GM19043 (cell line): ENCODE results near the gene PPP2R2C.
A peak's percentile ranks its signal among the peaks of the same experiment; 100 is the strongest.

Experiments
- ATAC-seq: cut with Tn5 transposase; IDR thresholded peaks from one replicate; pipeline ENCODE4 v1.9.1; 2021; ENCODE audit warnings: low read depth; ENCODE audit not compliant: unreplicated experiment

Gene PPP2R2C

GRCh38 chr4:6334203-6334887, 138.1 kb downstream of the PPP2R2C start:
- no peak for ATAC-seq

- no peak for ATAC-seq
Observed at GRCh38 chr4:6333301-6334202, 138.9 kb downstream of the PPP2R2C start.

DNA sequence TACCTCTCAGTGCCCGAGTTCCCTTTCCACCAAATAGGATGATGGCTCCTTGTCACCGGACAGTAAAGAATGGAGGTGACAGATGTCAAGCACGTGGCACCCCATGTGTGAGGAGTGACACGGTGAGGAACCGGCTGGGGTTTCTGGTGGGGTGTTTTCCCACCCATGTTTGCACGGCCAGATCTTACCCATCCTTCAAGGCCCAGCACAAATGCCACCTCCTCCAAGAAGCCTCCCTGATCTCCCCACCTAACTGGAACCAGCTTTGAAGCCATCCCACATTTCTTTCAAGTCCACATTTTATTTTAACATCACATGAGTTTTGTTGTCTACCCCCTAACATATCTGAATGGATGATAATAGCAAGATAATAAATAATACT, 139.8 kb downstream of the PPP2R2C start:
- ATAC-seq, result no peak

DNA sequence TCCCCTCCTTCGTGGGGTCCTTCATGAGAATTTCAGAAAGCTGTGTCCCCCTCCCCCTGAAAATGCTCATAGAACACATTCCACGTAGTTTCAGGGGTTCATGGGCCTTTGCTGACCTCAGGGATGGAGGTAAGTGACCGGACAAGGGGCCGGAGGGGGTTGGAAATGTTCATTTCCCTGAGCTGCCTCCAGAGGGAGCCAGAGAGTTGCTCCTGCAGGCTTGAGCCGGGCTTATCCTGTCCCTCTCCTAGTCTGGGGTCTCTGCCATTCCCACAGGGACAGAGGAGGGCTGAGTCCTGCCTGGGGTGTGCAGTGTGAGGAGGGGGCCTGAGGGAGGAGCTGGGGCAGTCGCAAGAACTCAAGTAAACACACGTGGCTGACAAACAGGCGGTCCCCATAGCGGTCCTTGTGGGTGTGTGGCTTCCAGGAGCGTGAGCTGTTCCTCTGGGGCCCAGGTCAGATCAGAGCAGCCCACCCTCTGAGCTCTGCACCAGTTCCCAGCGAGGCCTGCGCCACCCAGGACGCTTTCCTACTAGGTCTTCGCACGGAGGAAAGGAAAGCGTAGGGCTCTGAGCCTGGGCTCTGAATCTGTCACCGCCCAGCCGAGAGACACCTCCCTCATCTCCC, 140.3 kb downstream of the PPP2R2C start:
- ATAC-seq, result no peak

DNA sequence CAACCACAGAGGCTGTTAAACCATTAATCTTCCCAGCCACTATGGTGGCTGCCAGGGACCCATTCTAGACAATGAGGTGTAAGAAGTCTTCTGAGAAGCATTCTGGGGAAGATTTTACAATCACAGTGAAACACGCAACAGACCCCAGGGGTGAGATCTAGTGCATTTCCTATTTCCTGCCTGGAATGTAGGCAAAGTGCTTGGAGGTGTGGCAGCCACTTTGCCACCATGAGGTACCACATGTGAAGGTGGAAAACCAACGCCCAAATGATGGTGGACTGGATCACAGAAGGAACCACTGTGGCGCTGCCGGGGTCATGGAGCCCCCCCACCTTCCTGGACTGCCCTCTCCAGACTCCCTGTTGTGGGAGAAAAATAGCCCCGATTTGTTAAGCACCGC, 140.9 kb downstream of the PPP2R2C start:
- no peak for ATAC-seq

DNA sequence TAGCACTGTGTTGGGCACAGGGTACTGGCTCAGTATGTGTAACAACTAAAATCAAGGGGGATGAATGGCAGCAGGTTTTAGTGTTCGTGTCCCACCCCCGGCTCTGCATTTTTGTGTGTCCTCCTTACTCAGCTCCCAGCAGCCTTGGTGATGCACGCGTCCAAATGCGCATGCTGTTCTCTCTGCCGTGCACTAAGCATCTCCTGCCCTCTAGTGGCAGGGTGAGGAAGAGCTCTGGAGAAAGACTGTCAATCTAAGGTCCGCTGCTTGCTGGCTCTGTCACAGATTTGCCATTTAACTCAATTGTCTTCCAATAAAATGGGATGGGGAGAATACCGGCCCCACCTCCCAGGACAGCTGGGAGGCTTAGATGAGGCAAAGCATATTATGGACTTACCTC, 141.4 kb downstream of the PPP2R2C start:
- ATAC-seq, result no peak

GRCh38 chr4:6330384-6330767, 142.0 kb downstream of the PPP2R2C start:
- ATAC-seq, result no peak

GRCh38 chr4:6329478-6330383, 142.7 kb downstream of the PPP2R2C start:
- ATAC-seq, result no peak

DNA sequence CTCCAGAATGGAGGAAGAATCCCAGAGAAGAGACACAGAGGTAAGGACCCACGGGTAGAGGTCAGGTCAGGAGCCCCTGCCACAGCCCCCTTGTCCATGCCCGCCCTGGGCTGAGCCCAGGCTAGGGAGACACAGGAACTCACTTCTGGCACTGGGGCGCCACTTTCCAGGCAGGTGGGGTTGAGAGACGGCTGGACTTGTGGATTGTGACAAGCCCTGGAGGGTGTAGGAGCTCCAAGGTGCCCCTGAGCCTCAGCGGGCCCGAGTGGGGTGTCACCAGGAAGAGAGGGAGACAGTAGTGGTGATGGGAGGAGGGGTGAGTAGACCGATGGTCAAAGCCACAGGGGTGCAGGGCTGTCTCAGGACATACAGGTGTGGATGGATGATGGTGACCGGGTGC, 143.9 kb downstream of the PPP2R2C start:
- ATAC-seq, result no peak

DNA sequence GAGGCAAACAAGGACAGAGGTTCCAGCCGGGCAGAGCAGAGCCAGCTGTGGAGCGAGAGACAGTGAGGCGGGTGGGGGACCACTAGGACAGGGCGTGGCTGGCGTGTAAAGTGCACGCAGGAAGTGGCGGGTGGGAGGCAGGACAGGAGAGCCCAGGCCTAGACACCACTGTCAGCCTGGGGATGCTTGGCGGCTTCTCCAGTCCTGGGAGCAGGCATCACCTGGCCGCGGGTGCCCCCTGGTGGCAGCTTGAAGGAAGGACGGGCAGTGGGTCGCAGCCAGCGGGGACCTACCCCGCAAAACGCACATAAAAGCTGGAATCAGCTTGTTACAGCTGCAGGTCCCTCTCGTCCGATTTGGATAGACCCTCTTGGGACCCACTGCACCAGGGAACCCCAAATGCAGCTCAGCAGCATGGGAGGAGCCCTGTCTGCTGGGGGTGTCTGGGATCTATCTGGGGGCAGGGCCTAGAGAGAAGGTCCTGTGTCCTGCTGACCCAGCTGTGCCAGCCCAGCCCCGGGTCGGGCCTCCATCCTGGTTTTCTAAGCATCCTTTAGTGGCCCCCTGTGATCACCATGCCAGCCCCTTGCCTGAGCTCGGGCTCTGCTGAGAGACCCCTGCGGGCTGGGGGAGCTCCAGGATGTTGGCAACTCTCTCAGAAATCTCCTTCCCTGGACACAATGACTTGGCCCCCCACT, 145.0 kb downstream of the PPP2R2C start:
- ATAC-seq, result peak; percentile 52

DNA sequence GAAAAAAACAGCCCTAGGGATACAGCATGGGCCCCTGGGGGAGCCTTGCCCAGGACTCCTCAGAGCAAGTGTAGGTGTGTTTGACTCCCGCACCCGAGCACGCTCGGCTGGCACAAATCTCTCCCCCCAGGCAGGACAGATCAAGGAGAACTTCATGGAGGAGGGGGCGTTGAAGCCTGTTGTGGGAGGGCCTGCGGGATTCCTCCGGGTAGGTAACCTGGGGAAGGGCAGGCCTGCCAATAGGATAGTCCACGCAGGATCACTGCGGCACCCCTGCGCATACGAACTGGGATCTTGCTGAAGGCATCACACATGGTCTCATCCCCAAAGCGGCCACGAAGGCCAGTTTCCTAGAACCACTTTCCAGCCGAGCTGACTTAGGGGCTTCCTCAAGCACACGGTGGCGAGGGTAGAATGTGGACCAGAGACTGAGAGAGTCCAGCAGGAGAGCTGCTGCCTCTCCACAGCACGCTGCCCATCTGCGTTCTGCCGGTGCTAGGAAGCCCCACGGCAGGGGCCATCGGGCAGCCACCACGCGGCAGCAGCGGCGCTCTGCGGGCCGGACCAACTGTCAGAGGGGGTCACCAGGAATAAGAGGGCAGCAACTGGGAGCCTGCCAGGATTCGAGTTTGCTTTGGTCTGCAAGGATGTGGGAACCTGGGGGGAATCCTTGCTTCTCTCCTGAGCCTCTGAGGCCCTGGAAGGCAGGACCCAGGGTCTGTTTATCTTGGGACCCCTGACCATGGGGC, 145.9 kb downstream of the PPP2R2C start:
- no peak for ATAC-seq

DNA sequence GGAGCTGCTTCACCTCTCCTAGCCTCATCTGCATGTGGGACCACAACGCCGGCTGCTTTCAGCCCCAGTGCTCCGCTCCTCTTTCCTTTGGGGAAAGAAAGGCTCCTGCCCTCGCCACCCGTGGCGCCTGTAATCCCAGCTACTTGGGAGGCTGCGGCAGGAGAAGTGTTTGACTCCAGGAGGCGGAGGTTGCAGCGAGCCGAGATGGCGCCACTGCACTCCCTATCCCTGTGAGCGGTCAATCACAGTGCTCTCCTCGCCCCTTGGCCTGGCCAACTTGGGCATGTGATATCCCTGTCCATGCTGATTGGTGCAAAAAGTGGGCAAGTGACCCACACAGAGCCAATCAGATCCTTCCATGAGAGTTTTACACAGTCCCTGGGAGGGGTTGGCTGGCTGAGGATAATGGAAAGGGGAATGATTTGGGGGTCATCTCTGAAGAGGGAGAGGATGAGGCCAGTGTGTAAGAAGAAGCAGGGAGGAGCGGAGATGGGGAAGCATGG, 146.6 kb downstream of the PPP2R2C start:
- ATAC-seq, result no peak

GRCh38 chr4:6324999-6325787, 147.2 kb downstream of the PPP2R2C start:
- no peak for ATAC-seq

DNA sequence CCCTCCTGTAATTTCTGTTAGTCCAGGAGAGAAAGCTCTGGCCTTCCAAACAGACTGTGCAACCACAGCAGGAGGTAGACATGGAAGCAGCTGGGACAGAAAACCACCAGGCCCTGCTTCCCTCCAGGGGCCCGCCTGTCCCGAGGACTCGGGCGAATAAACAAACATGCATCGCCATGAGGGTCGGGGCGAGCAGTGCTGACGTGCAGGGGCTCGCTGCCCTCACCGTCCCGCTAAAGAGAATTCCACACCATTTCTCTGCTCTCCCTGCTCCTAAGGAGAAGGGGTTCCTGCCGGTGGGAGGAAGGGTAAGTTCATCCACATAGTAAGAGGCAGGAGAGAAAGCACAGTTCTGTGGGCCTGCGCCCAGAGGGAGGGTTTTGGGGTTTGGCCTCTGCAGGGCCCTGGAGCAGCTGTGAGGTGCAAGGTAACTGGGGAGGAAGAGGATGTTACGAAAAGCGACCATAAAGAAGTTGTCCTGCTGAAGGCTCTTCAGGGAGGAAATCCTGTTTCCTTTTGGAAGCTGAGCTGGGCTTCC, 147.9 kb downstream of the PPP2R2C start:
- no peak for ATAC-seq

- ATAC-seq, result peak; percentile 48
Observed at GRCh38 chr4:6322761-6323566, 149.4 kb downstream of the PPP2R2C start.

GRCh38 chr4:6322067-6322760, 150.2 kb downstream of the PPP2R2C start:
- no peak for ATAC-seq

- no peak for ATAC-seq
Observed at GRCh38 chr4:6321361-6321760, 151.1 kb downstream of the PPP2R2C start.
